SK-N-DZ (cell line): ENCODE measurements around the gene IRF2BP2.

Experiments used
- DNase-seq: peaks from one replicate; pipeline ENCODE4 v3.0.0-alpha.2; 2015; ENCODE audit warnings: low spot score

Gene IRF2BP2

GRCh38 chr1:234584420-234584805, 25.6 kb downstream of the IRF2BP2 start:
- DNase-seq: no peak

- no peak for DNase-seq
Observed at GRCh38 chr1:234583755-234584419, 26.1 kb downstream of the IRF2BP2 start.

GRCh38 chr1:234582681-234583301, 27.2 kb downstream of the IRF2BP2 start:
- no peak for DNase-seq

- no peak for DNase-seq
Observed at GRCh38 chr1:234582186-234582585, 27.8 kb downstream of the IRF2BP2 start.

GRCh38 chr1:234581063-234581714, 28.8 kb downstream of the IRF2BP2 start:
- no peak for DNase-seq

GRCh38 chr1:234579967-234580366, 30.0 kb downstream of the IRF2BP2 start:
- no peak for DNase-seq

- no peak for DNase-seq
Observed at GRCh38 chr1:234578735-234579134, 31.2 kb downstream of the IRF2BP2 start.

GRCh38 chr1:234578087-234578486, 31.9 kb downstream of the IRF2BP2 start:
- no peak for DNase-seq

GRCh38 chr1:234573711-234574299, 36.2 kb downstream of the IRF2BP2 start:
- no peak for DNase-seq

- DNase-seq: no peak
Observed at GRCh38 chr1:234572966-234573365, 37.0 kb downstream of the IRF2BP2 start.

- peak; percentile 15 for DNase-seq
Observed at GRCh38 chr1:234571702-234572101, 38.3 kb downstream of the IRF2BP2 start.

- no peak for DNase-seq
Observed at GRCh38 chr1:234570329-234571120, 39.5 kb downstream of the IRF2BP2 start.

- no peak for DNase-seq
Observed at GRCh38 chr1:234568345-234568744, 41.6 kb downstream of the IRF2BP2 start.

- DNase-seq: no peak
Observed at GRCh38 chr1:234565132-234565531, 44.8 kb downstream of the IRF2BP2 start.

- no peak for DNase-seq
Observed at GRCh38 chr1:234564035-234565029, 45.6 kb downstream of the IRF2BP2 start.

GRCh38 chr1:234562334-234562733, 47.6 kb downstream of the IRF2BP2 start:
- peak; percentile 54 for DNase-seq

- no peak for DNase-seq
Observed at GRCh38 chr1:234561319-234561718, 48.7 kb downstream of the IRF2BP2 start.

GRCh38 chr1:234559902-234560676, 49.9 kb downstream of the IRF2BP2 start:
- DNase-seq: no peak

- no peak for DNase-seq
Observed at GRCh38 chr1:234559152-234559901, 50.7 kb downstream of the IRF2BP2 start.
